A549 treated with DMSO at 1 μM for 4 hours (cell line): Measurements from ENCODE around the gene RGL2. TPM values are rescaled to one million over a fixed set of nuclear protein-coding genes. Genes with fewer than 3 reads are reported as not detected.

ENCODE experiments used
- total RNA-seq: library from RNA; stranded (reverse); fragments of 200-300 nt; extraction: Qiagen RNA extraction; gene quantifications from 5 replicates; pipeline ENCODE4 v1.2.3, GENCODE V29; 2022; ENCODE audit warnings: low read depth

The RGL2 gene
- 13.2 to 15.1 TPM (median 13.8 TPM) in 5 replicates for total RNA-seq

DNA sequence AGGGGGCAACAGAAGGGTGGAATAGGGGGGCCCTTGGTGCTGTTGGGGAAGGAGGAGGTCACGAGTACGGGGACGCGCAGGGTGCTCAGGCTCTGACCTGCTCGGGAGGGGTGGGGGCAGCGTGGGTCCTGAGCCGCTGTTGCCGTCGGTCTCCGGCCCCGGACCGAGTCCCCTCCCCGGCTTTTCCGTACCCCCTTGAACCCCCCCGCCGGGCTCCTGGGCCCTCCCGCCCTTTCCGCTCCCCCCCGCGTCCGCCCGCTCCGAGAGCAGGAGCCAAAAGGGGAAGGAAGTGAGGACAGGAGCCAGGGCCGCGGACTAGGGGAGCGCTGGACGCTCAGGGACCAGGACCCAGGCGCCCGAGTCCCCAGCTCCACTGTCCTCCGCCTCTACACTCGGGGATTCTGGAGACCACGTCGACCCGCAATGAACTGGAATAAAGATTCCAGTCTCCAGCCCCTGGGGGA lies at the start of gene RGL2:
Gene RGL2, minus strand, starts transcription at position 170 of the 464 bp plus-strand sequence. CDS start 332 bp downstream, outside the sequence.

DNA sequence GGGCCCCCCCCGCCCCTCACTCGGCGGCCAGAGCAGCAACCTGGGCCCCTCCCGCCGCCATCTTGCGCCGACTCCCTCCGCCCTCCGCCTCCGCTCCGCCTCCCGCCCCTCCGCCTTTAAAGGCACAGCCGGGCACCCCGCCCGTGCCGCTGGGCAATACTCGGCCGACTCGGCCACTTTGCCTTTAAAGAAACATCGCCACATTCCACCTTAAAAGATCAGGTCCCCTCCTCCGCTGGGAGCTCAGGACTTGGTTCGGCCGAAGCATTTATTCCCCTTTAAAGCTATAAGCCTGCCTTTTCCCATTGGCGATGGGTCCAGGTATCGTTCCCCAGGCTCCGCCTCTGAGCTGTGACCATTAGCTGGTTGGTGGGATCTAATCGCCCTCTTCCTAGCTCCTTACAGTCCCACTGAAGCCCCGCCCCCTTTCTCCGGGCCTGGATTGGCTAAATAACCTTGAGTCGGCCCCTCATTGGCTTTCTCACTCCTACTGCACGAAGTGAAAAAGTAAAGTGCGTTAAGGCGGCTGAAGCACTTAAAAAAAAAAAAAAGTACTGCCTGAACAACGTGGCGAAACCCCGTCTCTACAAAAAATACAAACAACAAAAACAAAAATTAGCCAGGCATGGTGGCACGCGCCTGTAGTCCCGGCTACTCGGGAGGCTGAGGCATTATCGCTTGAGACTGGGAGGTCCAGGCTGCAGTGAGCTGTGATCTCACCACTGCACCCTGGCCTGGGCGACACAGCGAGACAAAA lies 19.1 kb upstream of the RGL2 start, which contains the start of gene ZBTB22:
Gene ZBTB22, minus strand, starts transcription at position 76 of the 757 bp plus-strand sequence. CDS start 828 bp downstream, outside the sequence.

GRCh38 chr6:33313709-33314514 lies 15.2 kb upstream of the RGL2 start, which contains the start of gene TAPBP:
Gene TAPBP (minus strand): TSS chr6:33314078. CDS start chr6:33314041, 37 bp downstream.

DNA sequence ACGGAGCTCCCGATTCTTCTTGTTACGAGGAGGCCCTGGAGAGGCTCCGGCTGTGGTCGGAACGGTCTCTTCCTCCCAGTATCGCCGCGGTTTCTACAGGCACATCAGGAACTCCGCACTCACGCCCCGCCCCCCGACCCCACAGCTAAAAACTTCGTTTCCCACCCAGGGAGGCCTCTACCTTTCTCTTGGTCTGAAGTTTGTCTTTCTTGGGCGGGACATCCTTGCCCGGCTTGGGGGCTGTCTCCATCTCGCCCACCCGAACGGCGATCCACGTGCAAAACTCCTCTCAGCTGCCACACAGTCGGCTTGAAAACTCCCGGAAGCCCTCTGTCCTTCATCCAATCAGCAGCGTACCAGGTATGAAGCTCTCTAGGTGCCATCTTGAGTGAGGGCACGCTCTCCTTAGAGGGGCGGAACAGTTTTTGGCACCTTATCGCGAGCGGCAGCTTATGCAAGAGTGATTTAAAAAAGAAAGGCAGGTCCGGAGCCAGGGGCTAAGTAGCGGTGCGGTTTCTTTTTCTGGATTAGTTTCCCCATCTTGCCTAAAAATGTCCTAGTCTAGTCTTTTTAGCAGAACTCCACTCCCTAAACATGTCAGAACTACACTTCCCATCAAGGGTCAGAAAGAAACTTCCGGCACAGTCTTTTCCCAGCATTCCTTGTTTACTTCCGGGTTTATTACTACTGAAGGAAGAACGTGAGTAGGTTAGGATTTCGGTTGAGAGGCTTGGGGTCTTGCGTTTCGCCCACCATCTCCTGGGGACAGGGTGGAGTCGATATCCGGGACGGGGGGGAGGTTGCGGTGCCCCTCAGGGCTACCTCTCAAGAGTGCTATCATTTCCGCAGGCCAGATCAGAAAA lies 9.6 kb downstream of the RGL2 start, which contains the start of the genes PFDN6 and WDR46:
Gene PFDN6, plus strand, starts transcription at position 681 of the 863 bp plus-strand sequence. CDS start 256 bp downstream, outside the sequence.
Gene WDR46, minus strand, starts transcription at position 319 of the 863 bp plus-strand sequence. Its CDS starts 69 bp downstream, at position 250.

GRCh38 chr6:33276864-33277662 lies 21.7 kb downstream of the RGL2 start, which contains the start of gene B3GALT4:
Gene B3GALT4 (plus strand): TSS chr6:33277123. CDS start chr6:33277420, 297 bp downstream.

GRCh38 chr6:33271468-33272274 lies 27.1 kb downstream of the RGL2 start, which contains the start of the genes RPS18 and VPS52:
Gene RPS18 (plus strand): TSS chr6:33272075. CDS start chr6:33272120, 45 bp downstream.
Gene VPS52 (minus strand): TSS chr6:33271876. CDS start chr6:33271675, 201 bp downstream.

Other genes starting within 250 kb of the RGL2 start
- gene HLA-DPA1, start 225.3 kb downstream of the RGL2 start, total RNA-seq = 0.10 TPM in 1 of 5 replicates, not detected in the others
- not detected in 5 replicates for gene HLA-DPB1, start 223.0 kb downstream of the RGL2 start, total RNA-seq
- 0.72 to 1.3 TPM (median 0.89 TPM) in 5 replicates for gene COL11A2, start 106.5 kb downstream of the RGL2 start, total RNA-seq
- gene RXRB, start 98.3 kb downstream of the RGL2 start, total RNA-seq = 15.3 to 22.5 TPM (median 21.5 TPM) in 5 replicates
- 107 to 124 TPM (median 114 TPM) in 5 replicates for gene SLC39A7, start 98.1 kb downstream of the RGL2 start, total RNA-seq
- gene HSD17B8, start 94.3 kb downstream of the RGL2 start, total RNA-seq = 13.1 to 16.0 TPM (median 14.4 TPM) in 5 replicates
- gene RING1, start 90.4 kb downstream of the RGL2 start, total RNA-seq = 20.4 to 27.4 TPM (median 26.6 TPM) in 5 replicates
- gene VPS52, start 27.1 kb downstream of the RGL2 start, total RNA-seq = 15.2 to 19.0 TPM (median 18.3 TPM) in 5 replicates
- gene RPS18, start 26.9 kb downstream of the RGL2 start, total RNA-seq = 2,439 to 2,832 TPM (median 2,552 TPM) in 5 replicates
- 0.48 to 0.70 TPM (median 0.67 TPM) in 5 replicates for gene B3GALT4, start 21.8 kb downstream of the RGL2 start, total RNA-seq
- gene WDR46, start 9.7 kb downstream of the RGL2 start, total RNA-seq = 53.1 to 58.4 TPM (median 55.3 TPM) in 5 replicates
- gene PFDN6, start 9.3 kb downstream of the RGL2 start, total RNA-seq = 98.0 to 119 TPM (median 106 TPM) in 5 replicates
- 40.3 to 49.1 TPM (median 44.2 TPM) in 5 replicates for gene TAPBP, start 15.1 kb upstream of the RGL2 start, total RNA-seq
- gene ZBTB22, start 18.8 kb upstream of the RGL2 start, total RNA-seq = 3.3 to 4.9 TPM (median 3.9 TPM) in 5 replicates
- gene DAXX, start 24.0 kb upstream of the RGL2 start, total RNA-seq = 36.9 to 41.1 TPM (median 39.0 TPM) in 5 replicates
- 38.1 to 49.0 TPM (median 43.7 TPM) in 5 replicates for gene KIFC1, start 92.9 kb upstream of the RGL2 start, total RNA-seq
- 18.0 to 19.4 TPM (median 18.5 TPM) in 5 replicates for gene PHF1, start 112.1 kb upstream of the RGL2 start, total RNA-seq
- gene CUTA, start 119.2 kb upstream of the RGL2 start, total RNA-seq = 183 to 231 TPM (median 202 TPM) in 5 replicates
- 4.2 to 7.9 TPM (median 5.1 TPM) in 5 replicates for gene SYNGAP1, start 121.1 kb upstream of the RGL2 start, total RNA-seq
- 12.0 to 12.6 TPM (median 12.4 TPM) in 5 replicates for gene ZBTB9, start 155.6 kb upstream of the RGL2 start, total RNA-seq